ENCODE measurements around the gene HMOX2. TPM values are rescaled to one million over a fixed set of nuclear protein-coding genes. Genes with fewer than 3 reads are reported as not detected.

The HMOX2 gene
- total RNA-seq, 1 experiment from 2014 or later = 55.1 TPM

DNA sequence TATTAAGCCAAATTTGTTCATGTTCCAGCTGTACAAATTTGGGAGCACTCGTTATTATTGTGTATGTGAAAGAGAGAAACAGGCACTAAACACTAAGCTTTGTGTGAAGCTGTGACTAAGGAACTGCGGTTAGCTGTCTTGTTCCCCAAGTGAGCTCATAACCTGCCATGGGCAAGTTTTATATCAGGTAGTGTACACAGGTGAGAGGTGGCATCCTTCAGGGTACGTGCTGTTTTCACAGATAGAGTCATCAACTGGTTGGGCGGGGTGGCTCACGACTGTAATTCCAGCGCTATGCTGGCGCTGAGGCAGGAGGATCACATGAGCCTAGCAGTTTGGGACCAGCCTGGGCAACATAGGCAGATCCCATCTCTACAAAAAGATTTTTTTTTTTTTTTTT, 47.7 kb upstream of the HMOX2 start:
- no TSS peak for BruUV-seq (replicated peaks)
- Histone ChIP-seq H3K9me2 (ENCODE audit: insufficient read depth) (no peaks in the 10 kb centered on the region), H3K9me3 (ENCODE audit: control insufficient read depth in 1 of 2, insufficient read depth in 1 of 2, low read depth in 1 of 2, low read length in 2 of 2) (no peaks in the 10 kb centered on the region), H2AFZ (ENCODE audit: low read depth, low read length, poor library complexity, severe bottlenecking) (no peak overlapping the region), H4K20me1 (ENCODE audit: insufficient read depth) (no peaks in the 10 kb centered on the region), H3K36me3 (ENCODE audit: control insufficient read depth in 1 of 2, insufficient read depth in 2 of 2, low read length in 2 of 2) (peaks cover 2 to 25% of the 10 kb centered on the region in 2 experiments; a peak in 1 of 4 replicates), H3K4me1 (ENCODE audit: control insufficient read depth in 1 of 2, insufficient read depth in 2 of 2, low read length in 2 of 2) (peaks cover 7 to 18% of the 10 kb centered on the region in 2 experiments), H3K9ac (ENCODE audit: low read length) (no peak overlapping the region), H3K4me3 (replicated peaks in 1 of 2; ENCODE audit: low read depth in 1 of 2, low read length in 2 of 2) (no peak overlapping the region), H3K4me2 (ENCODE audit: low read length) (no peak overlapping the region), H3K79me2 (ENCODE audit: insufficient read depth, low read length) (peaks cover 73% of the 10 kb centered on the region), H3K27me3 (ENCODE audit: insufficient read depth, low read length) (no peaks in the 10 kb centered on the region), H3K27ac (ENCODE audit: low read depth, low read length) (no peak overlapping the region)
- ChIA-PET RAD21 (ENCODE audit: low non-redundant PET in 1 of 2, low total read pairs in 2 of 2, uncharacterized antibody in 2 of 2, unreplicated experiment in 2 of 2) (no interaction called here), CTCF (no interaction called here), POLR2A (no interaction called here)
- intact Hi-C loops (cut with micrococcal nuclease) = loop anchor here (10.0 kb wide), 1 partner anchor 186 kb away; the partner anchor contains the start of gene UBALD1
- no peak for DNase-seq (ENCODE audit: low read depth, low spot score)
- TF ChIP-seq SIN3A (IDR thresholded peaks at IDR 0.05; ENCODE audit: low read depth) (no peak), ZFX (IDR thresholded peaks at IDR 0.05) (no peak), RAD21 (IDR thresholded peaks at IDR 0.05; ENCODE audit: low read depth) (no peak), SRF (IDR thresholded peaks at IDR 0.05; ENCODE audit: low read depth) (no peak), YY1 (IDR thresholded peaks at IDR 0.05; ENCODE audit: extremely low read depth, insufficient replicate concordance, low read depth, low read length) (no peak), CBX3 (IDR thresholded peaks at IDR 0.05; ENCODE audit: low read depth) (no peak), EGR1 (IDR thresholded peaks at IDR 0.05; ENCODE audit: low read depth) (no peak), POLR2A (IDR thresholded peaks at IDR 0.05; ENCODE audit: borderline replicate concordance, extremely low read depth, insufficient read depth, insufficient read length) (no peak), JUND (IDR thresholded peaks at IDR 0.05) (no peak), TCF7L2 (IDR thresholded peaks at IDR 0.05; ENCODE audit: borderline replicate concordance, extremely low read depth, insufficient read depth, insufficient read length) (no peak), EZH2phosphoT487 (IDR thresholded peaks at IDR 0.05; ENCODE audit: borderline replicate concordance) (no peak), FOSL1 (IDR thresholded peaks at IDR 0.05; ENCODE audit: low read depth) (no peak), CEBPB (IDR thresholded peaks at IDR 0.05; ENCODE audit: low read depth) (no peak)
- TF ChIP-seq, protein P1, sequence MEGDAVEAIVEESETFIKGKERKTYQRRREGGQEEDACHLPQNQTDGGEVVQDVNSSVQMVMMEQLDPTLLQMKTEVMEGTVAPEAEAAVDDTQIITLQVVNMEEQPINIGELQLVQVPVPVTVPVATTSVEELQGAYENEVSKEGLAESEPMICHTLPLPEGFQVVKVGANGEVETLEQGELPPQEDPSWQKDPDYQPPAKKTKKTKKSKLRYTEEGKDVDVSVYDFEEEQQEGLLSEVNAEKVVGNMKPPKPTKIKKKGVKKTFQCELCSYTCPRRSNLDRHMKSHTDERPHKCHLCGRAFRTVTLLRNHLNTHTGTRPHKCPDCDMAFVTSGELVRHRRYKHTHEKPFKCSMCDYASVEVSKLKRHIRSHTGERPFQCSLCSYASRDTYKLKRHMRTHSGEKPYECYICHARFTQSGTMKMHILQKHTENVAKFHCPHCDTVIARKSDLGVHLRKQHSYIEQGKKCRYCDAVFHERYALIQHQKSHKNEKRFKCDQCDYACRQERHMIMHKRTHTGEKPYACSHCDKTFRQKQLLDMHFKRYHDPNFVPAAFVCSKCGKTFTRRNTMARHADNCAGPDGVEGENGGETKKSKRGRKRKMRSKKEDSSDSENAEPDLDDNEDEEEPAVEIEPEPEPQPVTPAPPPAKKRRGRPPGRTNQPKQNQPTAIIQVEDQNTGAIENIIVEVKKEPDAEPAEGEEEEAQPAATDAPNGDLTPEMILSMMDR (IDR thresholded peaks at IDR 0.05 in 2 of 3, conservative IDR thresholded peaks at IDR 0.05 in 1 of 3; ENCODE audit: borderline replicate concordance in 1 of 3, insufficient read depth in 1 of 3, low read depth in 2 of 3, low read length in 2 of 3) = no peak
- TF ChIP-seq, protein P2, sequence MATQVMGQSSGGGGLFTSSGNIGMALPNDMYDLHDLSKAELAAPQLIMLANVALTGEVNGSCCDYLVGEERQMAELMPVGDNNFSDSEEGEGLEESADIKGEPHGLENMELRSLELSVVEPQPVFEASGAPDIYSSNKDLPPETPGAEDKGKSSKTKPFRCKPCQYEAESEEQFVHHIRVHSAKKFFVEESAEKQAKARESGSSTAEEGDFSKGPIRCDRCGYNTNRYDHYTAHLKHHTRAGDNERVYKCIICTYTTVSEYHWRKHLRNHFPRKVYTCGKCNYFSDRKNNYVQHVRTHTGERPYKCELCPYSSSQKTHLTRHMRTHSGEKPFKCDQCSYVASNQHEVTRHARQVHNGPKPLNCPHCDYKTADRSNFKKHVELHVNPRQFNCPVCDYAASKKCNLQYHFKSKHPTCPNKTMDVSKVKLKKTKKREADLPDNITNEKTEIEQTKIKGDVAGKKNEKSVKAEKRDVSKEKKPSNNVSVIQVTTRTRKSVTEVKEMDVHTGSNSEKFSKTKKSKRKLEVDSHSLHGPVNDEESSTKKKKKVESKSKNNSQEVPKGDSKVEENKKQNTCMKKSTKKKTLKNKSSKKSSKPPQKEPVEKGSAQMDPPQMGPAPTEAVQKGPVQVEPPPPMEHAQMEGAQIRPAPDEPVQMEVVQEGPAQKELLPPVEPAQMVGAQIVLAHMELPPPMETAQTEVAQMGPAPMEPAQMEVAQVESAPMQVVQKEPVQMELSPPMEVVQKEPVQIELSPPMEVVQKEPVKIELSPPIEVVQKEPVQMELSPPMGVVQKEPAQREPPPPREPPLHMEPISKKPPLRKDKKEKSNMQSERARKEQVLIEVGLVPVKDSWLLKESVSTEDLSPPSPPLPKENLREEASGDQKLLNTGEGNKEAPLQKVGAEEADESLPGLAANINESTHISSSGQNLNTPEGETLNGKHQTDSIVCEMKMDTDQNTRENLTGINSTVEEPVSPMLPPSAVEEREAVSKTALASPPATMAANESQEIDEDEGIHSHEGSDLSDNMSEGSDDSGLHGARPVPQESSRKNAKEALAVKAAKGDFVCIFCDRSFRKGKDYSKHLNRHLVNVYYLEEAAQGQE (IDR thresholded peaks at IDR 0.05; ENCODE audit: low read depth) = no peak
- TF ChIP-seq, protein P3, sequence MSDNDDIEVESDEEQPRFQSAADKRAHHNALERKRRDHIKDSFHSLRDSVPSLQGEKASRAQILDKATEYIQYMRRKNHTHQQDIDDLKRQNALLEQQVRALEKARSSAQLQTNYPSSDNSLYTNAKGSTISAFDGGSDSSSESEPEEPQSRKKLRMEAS (IDR thresholded peaks at IDR 0.05) = no peak
- TF ChIP-seq, protein P4, sequence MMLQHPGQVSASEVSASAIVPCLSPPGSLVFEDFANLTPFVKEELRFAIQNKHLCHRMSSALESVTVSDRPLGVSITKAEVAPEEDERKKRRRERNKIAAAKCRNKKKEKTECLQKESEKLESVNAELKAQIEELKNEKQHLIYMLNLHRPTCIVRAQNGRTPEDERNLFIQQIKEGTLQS (IDR thresholded peaks at IDR 0.05) = no peak
- TF ChIP-seq, protein P5, sequence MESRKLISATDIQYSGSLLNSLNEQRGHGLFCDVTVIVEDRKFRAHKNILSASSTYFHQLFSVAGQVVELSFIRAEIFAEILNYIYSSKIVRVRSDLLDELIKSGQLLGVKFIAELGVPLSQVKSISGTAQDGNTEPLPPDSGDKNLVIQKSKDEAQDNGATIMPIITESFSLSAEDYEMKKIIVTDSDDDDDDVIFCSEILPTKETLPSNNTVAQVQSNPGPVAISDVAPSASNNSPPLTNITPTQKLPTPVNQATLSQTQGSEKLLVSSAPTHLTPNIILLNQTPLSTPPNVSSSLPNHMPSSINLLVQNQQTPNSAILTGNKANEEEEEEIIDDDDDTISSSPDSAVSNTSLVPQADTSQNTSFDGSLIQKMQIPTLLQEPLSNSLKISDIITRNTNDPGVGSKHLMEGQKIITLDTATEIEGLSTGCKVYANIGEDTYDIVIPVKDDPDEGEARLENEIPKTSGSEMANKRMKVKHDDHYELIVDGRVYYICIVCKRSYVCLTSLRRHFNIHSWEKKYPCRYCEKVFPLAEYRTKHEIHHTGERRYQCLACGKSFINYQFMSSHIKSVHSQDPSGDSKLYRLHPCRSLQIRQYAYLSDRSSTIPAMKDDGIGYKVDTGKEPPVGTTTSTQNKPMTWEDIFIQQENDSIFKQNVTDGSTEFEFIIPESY (IDR thresholded peaks at IDR 0.05; ENCODE audit: extremely low read depth, insufficient replicate concordance, low read length) = no peak
- ATAC-seq = no peak

All from HCT116 (cell line).